HG02798 (cell line): ENCODE data around the gene ASXL3.
A peak's percentile ranks its signal among the peaks of the same experiment; 100 is the strongest.

Source experiments
- ATAC-seq: cut with Tn5 transposase; IDR thresholded peaks from one replicate; pipeline ENCODE4 v1.9.1; 2021; ENCODE audit warnings: mild to moderate bottlenecking; ENCODE audit not compliant: unreplicated experiment, poor library complexity

Gene ASXL3

DNA sequence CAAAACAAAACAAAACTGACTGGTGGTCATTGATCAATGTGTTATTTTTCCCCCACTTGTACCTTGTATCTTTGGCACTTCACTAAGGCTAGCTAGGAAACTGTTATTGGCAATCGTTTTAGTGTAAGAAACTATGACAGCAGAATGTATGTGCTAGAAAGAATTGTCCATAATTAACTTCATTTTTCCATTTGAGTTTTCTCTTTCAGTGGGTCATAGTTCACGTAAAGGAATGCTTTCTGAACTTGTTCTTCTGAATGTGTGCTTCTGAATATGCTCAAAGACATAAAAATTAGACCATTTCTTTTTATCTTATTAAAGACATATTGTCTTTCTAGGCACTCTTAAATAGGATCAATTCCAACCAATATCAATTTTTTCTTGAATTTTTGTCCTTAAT, 132.2 kb downstream of the ASXL3 start:
- ATAC-seq, result no peak

DNA sequence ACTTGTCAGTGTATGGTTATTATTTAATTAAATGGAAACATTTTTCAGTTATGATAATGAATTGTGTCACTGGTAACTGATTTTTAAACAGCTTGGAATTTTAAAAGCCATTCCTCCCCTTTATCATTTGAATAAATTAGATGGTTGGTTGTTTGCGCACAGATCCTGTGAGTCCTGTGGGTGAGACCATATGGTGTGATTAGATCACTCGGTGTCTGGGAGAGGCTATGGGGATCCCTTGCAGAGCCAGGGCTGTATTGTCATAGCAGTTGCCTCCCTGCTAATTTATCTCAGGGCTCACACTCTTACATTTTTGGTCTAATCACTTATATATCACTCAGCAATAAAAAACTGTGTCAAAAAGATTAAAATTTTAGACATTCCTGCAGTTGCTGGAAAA, 133.5 kb downstream of the ASXL3 start:
- ATAC-seq, result no peak

DNA sequence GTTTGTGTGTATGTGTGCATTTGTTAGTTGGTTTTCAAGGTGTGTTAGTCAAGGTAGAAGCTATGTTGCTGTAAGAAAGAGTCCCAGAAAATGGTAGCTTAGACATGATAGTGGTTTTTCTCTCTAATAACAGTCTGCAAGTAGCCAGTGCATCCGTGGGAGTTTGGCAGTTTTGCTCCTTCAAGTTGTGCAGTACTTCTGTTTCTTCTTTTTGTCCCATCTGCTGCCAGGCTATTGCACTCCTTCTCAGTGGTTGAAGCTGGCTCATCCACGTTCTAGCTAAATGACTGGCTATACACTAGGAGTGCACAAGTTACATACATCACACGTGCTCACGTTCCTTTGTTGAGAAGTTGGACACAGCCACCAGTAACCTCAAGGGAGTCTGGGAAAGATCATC, 134.7 kb downstream of the ASXL3 start:
- no peak for ATAC-seq

DNA sequence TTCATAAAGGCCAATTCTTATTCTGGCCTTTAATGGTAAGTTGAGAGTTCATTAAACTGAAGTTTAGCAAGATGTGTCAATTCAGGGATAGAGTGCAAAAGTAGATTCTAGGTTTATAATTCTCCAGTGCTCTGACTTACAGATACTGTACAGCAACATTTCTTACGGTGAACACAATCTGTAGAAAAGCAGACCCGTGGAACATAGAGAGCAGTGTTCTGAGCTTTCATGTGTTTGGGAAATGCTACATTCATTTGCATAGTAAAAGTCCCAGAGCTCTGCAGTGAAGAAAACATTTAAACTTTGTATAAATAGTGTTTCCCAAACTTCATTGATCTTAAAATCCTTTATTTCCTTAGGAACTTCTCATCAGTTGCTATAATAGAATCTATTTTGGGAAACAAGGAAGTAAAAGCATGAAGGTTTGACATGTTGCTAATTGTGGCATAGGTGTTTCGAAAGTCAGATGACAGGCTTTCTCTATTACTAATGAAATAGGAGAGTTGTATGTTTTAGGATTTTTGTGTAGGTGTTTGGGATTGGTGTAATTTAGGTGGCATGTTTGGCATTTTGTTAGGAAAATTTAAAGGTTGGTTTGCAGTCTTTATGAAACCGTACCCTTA, 138.2 kb downstream of the ASXL3 start:
- no peak for ATAC-seq

DNA sequence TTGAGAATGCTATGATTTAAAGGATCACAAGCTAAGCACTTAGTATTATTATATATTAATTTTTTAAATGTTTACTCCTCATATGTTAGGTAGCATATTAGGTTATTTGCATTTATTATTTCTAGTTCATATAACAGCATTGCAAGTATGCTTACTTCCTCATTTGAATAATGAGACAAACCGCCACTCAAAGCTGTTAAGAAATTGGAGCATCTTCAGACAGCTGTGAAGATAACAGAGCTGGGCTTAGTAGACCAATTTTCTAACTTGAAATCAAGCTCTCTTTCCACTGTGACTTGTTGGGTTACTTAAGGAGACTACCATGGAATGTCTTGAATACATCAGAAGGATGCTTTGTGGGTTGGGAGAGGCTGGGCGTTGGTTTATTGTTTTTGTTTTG, 139.3 kb downstream of the ASXL3 start:
- no peak for ATAC-seq

DNA sequence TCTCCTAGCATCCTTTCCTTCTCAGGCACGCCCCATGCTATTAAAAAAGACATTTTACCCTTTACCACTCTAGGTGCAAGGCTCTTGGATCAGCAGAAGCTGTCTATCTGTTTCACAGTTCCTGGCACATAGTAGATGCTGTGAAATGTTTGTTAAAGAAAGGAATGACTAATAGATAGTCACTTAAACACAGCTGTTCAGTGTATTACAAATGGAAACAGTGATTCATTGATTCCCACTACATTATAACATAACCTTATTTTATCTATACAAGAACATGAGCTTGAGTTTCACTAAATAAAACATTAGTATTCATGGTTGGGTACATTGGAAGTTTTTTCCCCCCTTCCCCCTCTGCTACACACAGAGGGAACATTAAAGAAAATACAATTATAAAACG, 142.1 kb downstream of the ASXL3 start:
- no peak for ATAC-seq

DNA sequence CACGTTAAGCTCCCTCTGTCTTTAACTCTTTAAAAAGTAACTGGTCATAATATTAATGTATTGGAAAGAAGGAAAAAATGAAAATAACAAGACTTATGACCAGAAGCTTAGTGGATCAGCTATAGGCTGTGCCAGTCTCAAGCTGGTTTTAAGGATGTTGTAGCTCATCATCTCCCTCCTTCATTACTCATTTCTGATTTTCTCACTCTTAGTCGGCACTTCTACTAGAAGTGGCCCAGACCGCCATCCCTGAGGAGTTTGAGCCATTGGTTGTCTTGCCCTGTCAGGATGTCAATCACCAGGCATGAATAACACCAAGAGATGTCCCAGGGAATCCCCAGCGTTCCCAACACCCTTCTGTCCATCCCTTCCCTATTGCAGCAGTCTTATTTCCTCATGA, 151.5 kb downstream of the ASXL3 start:
- ATAC-seq, result peak; percentile 77

DNA sequence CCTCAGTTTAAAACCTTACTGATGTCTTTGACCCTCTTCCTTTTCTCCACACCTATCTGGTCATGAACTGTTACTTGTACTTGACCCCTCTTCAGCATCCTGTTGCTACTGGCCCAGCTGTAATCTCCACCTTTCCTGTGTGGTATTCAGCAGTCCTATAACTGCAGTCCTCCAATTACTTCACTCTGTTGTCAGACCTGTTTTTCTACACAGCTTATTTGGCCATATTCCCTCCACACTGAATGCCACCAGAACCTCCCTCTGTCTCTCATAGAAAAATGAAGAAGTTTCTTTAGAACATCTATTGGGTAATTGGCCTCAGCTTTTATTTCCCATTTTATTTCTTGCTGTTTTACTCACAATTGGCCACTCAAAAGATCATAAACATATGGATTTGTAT, 155.4 kb downstream of the ASXL3 start:
- no peak for ATAC-seq

DNA sequence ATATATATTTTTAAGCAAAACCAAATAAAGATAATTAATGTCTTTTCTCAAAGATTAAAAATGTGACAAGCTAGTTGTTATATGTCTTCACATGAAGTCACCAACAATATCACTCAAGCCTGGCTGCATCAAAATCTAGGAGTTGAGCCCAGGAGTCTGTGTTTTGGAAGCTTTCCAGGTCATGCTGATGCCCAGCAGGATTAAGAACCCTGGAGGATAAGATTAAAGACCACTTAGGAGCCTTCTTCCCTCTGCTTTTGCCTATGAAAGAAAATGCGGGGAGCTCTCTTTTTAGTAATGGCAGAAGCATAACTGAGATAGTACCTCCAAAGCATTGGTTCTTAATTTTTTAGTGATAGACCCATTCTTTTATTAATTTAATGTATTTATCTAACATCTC, 157.4 kb downstream of the ASXL3 start:
- ATAC-seq, result no peak

DNA sequence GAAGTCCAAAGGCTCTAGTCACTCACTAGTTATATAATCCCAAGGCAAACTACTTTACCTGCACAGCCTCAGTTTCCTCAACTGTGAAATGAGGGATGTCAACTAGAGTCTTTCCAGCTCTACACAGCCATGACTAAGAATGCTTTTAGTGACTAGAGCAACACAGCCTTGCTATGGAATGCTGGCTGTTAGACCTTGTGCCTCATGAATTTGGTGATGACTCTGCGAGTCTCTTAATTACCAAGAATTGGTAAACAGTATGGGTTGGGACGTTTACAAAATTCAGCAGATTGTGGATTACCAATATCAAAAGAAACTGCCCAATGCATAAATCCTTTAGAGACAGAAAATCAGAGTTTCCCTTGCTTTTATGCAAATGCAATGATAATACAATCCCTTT, 163.7 kb downstream of the ASXL3 start:
- ATAC-seq, result no peak

DNA sequence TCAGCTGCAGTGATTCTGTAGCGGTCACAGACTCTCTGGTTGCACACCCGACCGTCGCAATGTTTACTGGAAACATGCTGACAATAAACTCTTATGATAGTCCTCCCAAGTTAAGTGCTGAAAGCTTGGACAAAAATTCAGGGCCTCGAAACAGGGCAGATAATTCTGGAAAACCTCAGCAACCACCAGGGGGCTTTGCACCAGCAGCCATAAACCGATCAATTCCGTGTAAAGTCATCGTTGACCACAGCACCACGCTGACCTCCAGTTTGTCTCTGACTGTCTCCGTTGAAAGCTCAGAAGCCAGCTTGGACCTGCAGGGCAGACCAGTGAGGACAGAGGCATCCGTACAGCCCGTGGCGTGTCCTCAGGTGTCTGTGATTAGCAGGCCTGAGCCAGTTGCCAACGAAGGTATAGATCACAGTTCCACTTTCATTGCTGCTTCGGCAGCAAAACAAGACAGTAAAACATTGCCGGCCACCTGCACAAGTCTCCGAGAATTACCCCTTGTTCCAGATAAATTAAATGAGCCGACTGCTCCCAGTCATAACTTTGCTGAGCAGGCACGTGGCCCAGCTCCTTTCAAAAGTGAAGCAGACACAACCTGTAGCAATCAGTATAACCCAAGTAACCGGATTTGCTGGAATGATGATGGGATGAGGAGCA, 166.1 kb downstream of the ASXL3 start:
- no peak for ATAC-seq

DNA sequence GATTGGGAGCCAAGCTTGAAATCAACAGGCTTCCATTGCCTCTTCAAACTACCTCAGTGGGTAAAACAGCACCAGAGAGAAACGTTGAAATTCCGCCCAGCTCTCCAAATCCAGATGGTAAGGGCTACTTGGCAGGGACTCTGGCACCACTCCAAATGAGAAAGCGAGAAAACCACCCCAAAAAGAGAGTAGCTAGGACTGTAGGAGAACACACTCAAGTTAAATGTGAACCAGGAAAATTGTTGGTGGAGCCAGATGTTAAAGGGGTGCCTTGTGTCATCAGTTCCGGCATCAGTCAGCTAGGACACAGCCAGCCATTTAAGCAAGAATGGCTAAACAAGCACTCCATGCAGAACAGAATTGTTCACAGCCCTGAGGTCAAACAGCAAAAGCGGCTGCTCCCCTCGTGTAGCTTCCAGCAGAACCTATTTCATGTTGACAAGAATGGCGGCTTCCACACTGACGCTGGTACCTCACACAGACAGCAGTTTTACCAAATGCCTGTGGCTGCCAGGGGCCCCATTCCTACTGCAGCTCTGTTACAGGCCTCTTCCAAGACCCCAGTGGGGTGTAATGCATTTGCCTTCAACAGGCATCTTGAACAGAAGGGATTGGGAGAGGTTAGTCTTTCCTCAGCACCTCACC, 167.3 kb downstream of the ASXL3 start:
- no peak for ATAC-seq

DNA sequence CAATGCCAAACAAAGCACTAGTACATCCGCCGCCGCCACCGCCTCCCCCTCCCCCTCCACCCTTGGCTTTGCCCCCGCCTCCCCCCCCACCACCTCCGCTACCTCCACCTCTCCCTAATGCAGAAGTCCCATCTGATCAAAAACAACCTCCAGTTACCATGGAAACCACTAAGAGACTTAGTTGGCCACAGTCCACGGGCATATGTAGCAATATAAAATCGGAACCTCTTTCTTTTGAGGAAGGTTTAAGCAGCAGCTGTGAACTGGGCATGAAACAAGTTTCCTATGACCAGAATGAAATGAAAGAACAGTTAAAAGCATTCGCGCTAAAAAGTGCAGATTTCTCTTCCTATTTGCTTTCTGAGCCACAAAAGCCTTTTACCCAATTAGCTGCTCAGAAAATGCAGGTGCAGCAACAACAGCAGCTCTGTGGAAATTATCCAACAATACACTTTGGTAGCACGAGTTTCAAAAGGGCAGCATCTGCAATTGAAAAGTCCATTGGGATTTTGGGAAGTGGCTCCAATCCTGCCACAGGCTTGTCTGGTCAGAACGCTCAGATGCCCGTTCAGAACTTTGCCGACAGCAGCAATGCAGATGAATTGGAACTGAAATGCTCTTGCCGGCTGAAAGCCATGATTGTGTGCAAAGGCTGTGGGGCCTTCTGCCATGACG, 168.0 kb downstream of the ASXL3 start:
- no peak for ATAC-seq

DNA sequence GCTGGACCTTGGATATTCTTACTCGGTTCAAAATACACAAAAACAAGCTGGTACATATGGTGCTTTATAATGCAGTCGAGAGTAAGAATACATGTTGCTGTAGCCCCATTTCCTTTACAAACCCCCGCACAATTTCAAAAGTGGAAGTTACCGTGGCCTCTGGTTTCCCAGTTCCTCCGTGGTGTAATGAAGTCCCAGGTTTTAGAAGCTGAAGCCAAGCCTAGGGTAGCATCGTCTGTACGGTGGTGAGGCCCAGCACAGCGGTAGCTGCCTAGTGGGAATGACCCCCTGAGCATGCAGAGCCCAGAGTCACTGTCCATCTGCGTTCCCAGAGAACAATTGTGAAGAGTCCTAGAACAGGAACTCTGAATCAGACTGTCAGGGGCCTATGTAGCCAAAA, 171.8 kb downstream of the ASXL3 start:
- ATAC-seq, result no peak

DNA sequence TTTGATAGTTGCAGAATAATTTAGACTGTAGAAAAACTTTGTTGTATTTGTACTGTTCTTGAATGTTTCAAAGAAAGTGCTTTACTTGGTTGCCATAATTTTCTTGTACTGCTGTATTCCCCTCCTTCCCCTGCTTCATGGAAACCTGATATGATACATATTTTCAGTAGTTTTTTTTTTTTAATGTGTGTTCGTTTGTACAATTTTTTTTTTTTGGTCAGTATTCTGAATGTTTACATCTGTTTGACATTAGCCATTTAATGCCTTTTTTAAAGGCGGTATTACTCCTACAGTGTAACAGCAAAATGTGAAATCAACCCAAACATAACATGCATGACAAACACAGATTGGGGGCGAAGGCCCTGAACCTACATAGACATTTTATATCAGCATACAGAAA, 172.3 kb downstream of the ASXL3 start:
- no peak for ATAC-seq

DNA sequence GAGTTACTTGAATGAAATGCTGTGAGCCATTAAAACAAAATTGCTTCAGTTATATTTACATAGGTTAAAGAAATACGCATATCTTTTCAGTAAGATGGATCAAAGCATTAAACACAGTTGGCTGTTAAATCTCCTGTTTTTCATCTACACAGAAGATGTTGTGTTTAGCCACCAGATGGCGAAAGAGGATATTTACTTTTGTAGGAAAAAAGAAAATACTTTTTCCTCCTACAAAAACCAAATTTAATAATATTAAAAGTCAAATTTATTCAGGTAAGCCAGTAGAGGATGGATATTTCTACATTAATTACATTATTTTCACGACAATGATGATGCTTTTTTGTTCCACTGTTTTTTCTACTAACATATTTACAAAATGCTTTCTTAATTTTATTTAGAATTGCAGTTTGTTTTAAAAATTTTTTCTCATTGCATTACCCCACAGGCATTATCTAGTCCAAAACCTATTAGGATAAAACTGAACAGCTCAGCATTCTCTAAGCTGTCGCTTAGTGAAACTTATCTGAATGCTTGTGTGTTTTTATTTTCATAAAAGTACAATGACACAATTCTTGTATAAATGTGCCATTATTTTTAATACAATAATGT, 173.7 kb downstream of the ASXL3 start:
- no peak for ATAC-seq

DNA sequence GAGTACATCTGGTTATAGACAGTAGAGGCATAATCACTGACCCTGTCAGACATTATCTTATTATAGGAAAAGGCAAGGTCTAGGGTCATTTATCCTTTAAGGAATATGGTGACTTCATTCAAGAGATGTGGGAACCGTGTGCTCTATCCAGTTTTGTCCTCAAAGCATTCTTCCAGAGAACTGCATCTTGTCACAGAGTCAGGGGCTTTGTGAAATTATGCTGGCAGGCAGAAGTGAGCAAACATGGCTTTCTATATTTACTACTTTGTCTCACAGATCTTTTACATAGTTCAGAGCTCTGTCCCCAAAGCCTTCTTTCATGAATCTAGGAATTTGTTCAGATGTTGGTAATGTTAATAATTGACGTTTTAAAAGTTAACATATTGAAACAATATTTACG, 177.4 kb downstream of the ASXL3 start:
- ATAC-seq, result no peak

DNA sequence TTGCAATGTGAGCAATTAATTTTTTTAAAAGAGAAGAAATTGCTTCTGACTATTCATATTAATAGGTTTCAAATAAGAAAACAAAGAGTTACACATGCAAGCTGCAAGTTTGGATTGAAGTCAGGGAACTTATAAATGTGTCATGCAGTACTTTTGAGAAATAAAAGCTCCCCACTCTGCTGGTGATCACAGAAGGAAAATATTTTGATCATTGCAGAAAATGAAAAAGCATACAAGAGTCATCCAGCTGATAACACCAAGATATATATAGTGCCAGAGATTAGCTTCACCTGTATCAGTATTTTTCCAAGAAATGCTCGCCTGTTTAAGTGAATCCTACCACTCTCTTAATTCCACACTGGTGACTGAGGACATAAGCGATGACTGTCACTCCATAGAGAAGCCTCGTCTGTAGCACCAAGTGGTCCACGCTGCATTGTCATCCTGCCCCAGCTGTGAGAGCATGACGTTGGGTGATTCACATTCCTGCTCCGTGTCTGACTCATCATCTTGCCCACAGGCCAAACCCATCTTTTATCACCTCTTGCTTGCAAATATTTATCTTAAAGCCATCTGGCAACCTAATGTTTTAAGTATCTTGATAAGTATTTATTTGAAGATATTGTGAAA, 178.0 kb downstream of the ASXL3 start:
- ATAC-seq, result no peak

DNA sequence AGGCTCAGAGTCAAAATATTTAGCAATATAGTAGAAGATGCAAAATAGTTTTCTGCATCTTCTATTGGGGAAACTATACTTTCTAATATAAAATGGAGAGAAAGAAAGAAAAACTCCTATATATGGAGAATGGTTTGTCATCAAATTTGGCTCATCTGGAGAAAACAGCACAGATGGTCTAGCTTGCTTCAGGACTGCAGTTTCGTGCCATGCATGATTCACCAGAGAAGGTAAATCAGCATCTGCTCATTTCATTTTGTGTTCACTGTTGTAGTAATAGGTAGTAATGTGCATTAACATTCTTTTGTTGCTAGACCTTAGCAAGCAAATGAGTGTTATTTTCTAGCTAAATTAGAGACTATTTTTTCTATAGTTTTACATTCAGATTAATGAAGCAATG, 179.0 kb downstream of the ASXL3 start:
- no peak for ATAC-seq

DNA sequence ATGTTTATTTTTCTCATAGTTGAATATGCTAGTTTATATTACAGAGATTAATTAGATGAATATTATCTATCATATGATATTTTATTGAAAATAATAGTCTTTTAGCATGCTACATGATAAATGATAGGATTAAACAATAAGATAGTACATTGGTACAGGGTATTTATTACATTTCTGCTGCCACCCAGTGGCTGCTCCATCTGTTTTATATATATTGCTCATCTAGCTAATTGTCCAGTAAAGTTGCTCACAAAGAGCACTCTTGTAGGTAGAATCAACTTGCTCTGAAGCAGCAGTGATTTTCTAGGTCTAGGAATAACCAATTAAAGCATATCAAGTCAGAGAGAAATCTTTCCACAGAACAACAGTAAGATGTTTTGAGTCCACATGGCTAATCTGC, 183.3 kb downstream of the ASXL3 start:
- no peak for ATAC-seq

DNA sequence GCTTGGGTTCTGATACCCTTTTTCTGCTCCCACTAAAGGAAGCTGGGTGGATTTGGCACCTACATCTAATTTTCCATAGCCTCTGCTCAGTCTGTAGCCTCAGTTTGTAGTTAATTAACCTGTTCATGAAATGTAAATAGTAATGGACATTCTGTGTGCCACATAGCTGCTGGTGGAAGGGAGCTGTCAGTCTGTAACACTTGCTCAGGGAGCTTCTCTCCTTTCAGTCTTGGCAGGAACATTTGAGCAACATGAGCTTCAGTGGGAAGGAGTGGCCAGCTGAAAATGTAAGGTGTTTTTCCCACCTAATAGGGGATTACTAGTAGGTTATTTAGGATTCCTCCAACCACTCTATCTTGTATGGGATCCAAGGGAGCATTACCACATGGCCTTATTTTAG, 203.4 kb downstream of the ASXL3 start:
- no peak for ATAC-seq
